K562 treated with DMSO at 1 percent for 12 hours (cell line): Measurements from ENCODE around the gene MAD2L2. TPM values are rescaled to one million over a fixed set of nuclear protein-coding genes. Genes with fewer than 3 reads are reported as not detected.

Experiments used
- total RNA-seq: library from RNA; unstranded; fragments of 300-600 nt; gene quantifications from 2 replicates; pipeline ENCODE4 v1.2.3, GENCODE V29; 2022; ENCODE audit not compliant: insufficient read depth

Gene MAD2L2
- total RNA-seq = 250 and 265 TPM in 2 replicates

DNA sequence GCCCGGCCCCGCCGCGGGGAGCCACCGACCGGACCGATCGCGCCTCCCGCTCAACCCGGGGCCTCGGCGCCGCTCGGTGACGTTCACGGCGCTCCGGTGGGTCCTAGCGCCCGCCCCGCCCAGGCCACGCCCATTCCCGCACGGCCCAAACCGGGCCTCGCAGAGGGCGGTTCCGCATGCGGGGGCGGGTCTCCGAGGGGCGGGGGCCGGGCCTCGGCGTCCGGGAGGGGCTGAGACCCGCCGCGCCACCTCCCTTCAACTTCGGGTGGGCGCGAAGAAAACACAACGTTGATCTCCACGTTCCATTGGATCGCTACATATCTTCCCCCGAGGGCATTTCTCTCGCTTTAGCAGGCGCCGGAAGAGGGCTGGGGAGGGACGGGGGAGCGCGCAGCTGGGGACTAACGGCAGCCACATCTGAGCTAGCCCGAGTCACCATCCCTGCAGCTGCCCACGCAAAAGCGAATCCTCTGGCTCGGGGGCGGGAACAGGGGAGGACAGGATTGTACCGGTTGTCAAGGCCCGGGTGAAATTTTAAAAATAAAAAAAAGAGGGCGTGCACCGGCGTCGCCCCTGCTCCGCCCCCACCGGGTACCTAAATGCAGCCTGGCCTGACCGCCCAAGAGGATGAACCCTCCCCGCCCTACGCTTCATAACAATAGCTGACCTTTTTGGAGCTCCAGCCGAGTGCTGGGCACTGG lies at the start of gene MAD2L2:
TSS of gene MAD2L2 (minus strand) at position 78 of the 701 bp plus-strand sequence. CDS start 547 bp downstream, outside the sequence.

DNA sequence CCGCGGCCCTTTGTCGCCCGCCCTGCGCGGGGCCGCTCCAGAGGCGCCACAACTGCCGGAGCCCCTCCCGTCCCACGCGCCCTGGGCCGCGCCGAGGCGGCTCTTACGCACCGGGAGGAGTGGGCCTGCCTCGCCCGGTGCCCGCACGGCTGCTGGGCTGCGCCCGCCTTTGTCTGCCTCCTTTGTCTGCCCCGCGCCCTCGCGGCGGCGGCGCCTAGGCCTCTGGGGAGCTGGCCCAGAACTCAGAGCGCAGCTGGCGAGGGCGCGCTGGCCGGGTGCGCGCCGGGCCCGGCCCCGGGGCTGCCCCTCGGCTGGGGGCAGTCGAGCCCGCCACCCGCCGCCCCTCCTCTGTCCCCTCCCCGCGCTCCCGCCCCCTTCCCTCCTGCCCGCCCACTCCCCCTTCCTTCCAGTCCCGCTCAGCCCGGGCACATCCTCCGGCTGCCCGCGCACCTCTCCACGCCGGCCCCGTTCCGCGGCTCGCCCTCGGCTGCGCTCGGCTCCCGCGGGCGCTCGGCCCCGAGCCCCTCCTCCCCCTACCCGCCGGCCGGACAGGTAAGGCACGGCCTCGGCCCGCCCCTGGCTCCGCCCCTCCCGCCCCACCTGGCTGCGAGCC lies 10.5 kb upstream of the MAD2L2 start, which contains the start of gene DRAXIN:
TSS of gene DRAXIN (plus strand) at position 409 of the 613 bp plus-strand sequence. CDS start 14,549 bp downstream, outside the sequence.

DNA sequence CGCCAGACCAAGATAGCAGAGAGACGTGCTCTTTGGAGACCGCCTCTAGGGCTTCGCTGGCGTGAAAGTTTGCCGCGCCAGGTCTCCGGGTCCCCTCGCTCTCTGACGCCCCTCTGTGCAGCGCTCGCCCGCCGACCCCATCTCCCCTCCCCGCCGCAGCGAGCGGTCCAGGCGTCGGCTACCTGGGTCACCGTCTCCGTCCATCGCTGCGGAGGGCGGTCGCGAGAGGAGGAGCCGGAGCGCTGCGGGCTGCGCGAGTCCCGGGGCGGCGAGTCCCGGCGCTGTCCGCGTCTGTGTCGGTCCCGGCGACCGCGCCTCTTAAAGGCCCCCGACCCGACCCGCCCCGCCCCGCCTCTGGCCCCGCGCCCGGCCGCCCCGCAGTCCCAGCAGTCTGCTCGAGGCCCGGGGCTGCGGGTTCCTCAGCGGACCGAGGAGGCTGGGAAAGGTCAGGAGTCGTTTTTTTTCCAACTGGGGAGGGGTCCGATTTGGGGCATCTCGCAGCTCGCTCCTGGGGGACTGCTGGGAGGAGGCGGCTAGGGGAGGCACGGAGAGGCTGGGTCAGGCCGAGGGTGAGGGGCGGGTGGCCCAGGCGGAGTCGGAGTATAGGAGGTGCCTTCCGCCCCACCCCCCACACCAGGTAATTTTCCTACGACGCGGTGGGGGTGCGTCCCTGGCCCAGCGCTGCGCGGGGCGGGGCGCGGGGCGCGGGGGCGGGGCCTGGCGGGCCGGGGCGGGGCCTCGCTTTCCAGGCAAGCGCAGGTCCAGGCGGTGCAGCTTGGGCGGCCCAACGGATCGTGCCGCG lies 26.6 kb downstream of the MAD2L2 start, which contains the start of the genes FBXO2 and FBXO44:
TSS of gene FBXO2 (minus strand) at position 293 of the 802 bp plus-strand sequence. CDS start at position 204, 89 bp downstream.
TSS of gene FBXO44 (plus strand) at position 741 of the 802 bp plus-strand sequence. CDS start 959 bp downstream, outside the sequence.

Other genes starting within 250 kb of the MAD2L2 start
- not detected in 2 replicates for gene DISP3, start 202.0 kb downstream of the MAD2L2 start, total RNA-seq
- gene FBXO2, start 26.7 kb downstream of the MAD2L2 start, total RNA-seq = 3.5 and 3.7 TPM in 2 replicates
- gene FBXO44, start 26.3 kb downstream of the MAD2L2 start, total RNA-seq = 15.0 and 15.5 TPM in 2 replicates
- gene FBXO6, start 16.9 kb downstream of the MAD2L2 start, total RNA-seq = 37.0 and 40.5 TPM in 2 replicates
- not detected in 2 replicates for gene DRAXIN, start 10.6 kb upstream of the MAD2L2 start, total RNA-seq
- 136 and 148 TPM in 2 replicates for gene AGTRAP, start 55.0 kb upstream of the MAD2L2 start, total RNA-seq
- not detected in 2 replicates for gene C1orf167, start 81.0 kb upstream of the MAD2L2 start, total RNA-seq
- gene MTHFR, start 124.8 kb upstream of the MAD2L2 start, total RNA-seq = 30.8 and 87.0 TPM in 2 replicates
- gene CLCN6, start 125.0 kb upstream of the MAD2L2 start, total RNA-seq = 4.5 and 12.7 TPM in 2 replicates
- not detected in 2 replicates for gene NPPA, start 166.6 kb upstream of the MAD2L2 start, total RNA-seq
- gene NPPB, start 177.8 kb upstream of the MAD2L2 start, total RNA-seq = not detected in 2 replicates
- gene KIAA2013, start 245.3 kb upstream of the MAD2L2 start, total RNA-seq = 113 and 128 TPM in 2 replicates